SIG-M5 (cell line): ENCODE results near the gene OXTR.

Experiments
- DNase-seq: peaks from one replicate; lab custom pipeline; 2025; lab: John Stamatoyannopoulos, UW

OXTR gene

DNA sequence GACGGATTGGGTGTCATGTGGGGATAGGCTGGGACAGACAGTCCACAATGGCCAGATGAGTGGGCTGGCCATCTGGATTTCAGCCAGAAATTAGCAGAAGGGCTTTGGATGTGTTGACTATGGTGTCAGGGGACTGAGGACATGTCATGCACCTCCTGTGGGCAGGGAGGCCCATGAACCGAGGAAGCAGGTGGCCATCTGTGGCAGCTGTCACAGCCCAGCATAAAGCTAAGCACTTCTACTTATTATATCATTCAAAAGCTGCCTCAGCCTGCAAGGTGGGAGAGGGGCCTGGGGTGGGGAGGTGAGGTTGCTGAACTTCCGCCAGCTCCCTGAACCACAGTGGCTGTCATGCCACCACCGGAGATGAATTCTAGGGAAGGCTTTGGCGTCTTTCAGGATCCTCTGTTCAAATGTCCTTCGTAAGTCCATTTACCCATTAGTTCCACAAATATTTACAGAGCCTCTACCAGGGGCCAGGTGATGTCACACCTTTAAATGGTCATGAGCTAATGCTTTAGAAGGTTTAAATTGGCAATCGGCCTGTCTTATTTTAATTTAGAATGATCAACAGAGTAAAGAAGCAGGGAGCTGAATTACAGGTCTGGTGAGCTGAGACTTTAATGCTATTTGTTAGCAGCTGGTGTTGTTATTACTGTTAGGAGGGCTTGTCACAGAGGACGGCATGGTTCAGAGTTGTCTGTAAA is 59.5 kb downstream of the OXTR start:
- no peak for DNase-seq

- DNase-seq: no peak
These were observed 60.1 kb downstream of the OXTR start for GRCh38 chr3:8709287-8709686.

- no peak for DNase-seq
These were observed 63.8 kb downstream of the OXTR start for GRCh38 chr3:8705575-8705974.

- no peak for DNase-seq
These were observed 66.9 kb downstream of the OXTR start for GRCh38 chr3:8702560-8702959.
